CD4-positive, alpha-beta memory T cell (primary cell): ENCODE data around the gene ARAP2. TPM values are rescaled to one million over a fixed set of nuclear protein-coding genes. Genes with fewer than 3 reads are reported as not detected.
A peak's percentile ranks its signal among the peaks of the same experiment; 100 is the strongest.

ENCODE experiments used
- CTCF ChIA-PET: fragments of 350-600 bp; sonication (Branson Sonifier 250); formaldehyde crosslinking; loops from one replicate; lab custom pipeline; 2021; ENCODE audit warnings: inconsistent platforms; ENCODE audit not compliant: partially characterized antibody; lab: Charles Lee
- POLR2A ChIA-PET: fragments of 350-600 bp; sonication (Branson Sonifier 250); formaldehyde crosslinking; loops from one replicate; lab custom pipeline; 2021; ENCODE audit not compliant: partially characterized antibody; lab: Charles Lee
- DNase-seq, 5 donors: peaks; one replicate each; pipeline versions ENCODE4 v3.0.0 to v3.0.0-alpha.2; 2020 to 2022; ENCODE audit warnings: mixed read lengths in 1 of 5
- H3K27ac ChIP-seq: one replicate; pipeline ENCODE4 v1.7.0; 2013; ENCODE audit warnings: low read depth, low read length
- H3K27me3 ChIP-seq: 2 replicates; pipeline ENCODE4 v1.7.0; 2013; ENCODE audit warnings: mild to moderate bottlenecking, low read length, moderate library complexity; ENCODE audit not compliant: insufficient read depth
- H3K36me3 ChIP-seq: 2 replicates; pipeline ENCODE4 v1.7.0; 2013; ENCODE audit warnings: mild to moderate bottlenecking, low read length, moderate library complexity; ENCODE audit not compliant: insufficient read depth
- H3K4me1 ChIP-seq: 2 replicates; pipeline ENCODE4 v1.7.0; 2013; ENCODE audit warnings: mild to moderate bottlenecking, low read length, moderate library complexity; ENCODE audit not compliant: insufficient read depth
- H3K4me3 ChIP-seq, 2 donors: one replicate each; pipeline ENCODE4 v1.7.0; 2013; ENCODE audit warnings: low read length in 2 of 2, mild to moderate bottlenecking in 1 of 2
- H3K9me3 ChIP-seq, 2 donors: one replicate each; pipeline ENCODE4 v1.7.0; 2013; ENCODE audit warnings: low read length in 2 of 2, control low read depth in 1 of 2; ENCODE audit not compliant: control insufficient read depth in 1 of 2
- H3K27ac Mint-ChIP-seq, 7 donors: one replicate each; pipeline ENCODE4 v1.8.0; 2020 to 2021; ENCODE audit warnings: mixed read lengths in 7 of 7, mild to moderate bottlenecking in 6 of 7, inconsistent platforms in 3 of 7, moderate library complexity in 3 of 7
- H3K27me3 Mint-ChIP-seq, 2 donors: one replicate each; pipeline ENCODE4 v1.8.0; 2020 to 2021; ENCODE audit warnings: mixed read lengths in 2 of 2
- H3K36me3 Mint-ChIP-seq, 2 donors: one replicate each; pipeline ENCODE4 v1.8.0; 2020 to 2021; ENCODE audit warnings: mixed read lengths in 2 of 2, inconsistent platforms in 1 of 2, mild to moderate bottlenecking in 1 of 2
- H3K4me1 Mint-ChIP-seq, 4 donors: one replicate each; pipeline ENCODE4 v1.8.0; 2020 to 2021; ENCODE audit warnings: mixed read lengths in 4 of 4, mild to moderate bottlenecking in 1 of 4
- H3K4me3 Mint-ChIP-seq, 8 donors: one replicate each; pipeline ENCODE4 v1.8.0; 2020 to 2021; ENCODE audit warnings: mixed read lengths in 8 of 8, mild to moderate bottlenecking in 7 of 8, moderate library complexity in 6 of 8, inconsistent platforms in 3 of 8
- H3K9me3 Mint-ChIP-seq, 8 donors: one replicate each; pipeline ENCODE4 v1.8.0; 2020 to 2021; ENCODE audit warnings: mixed read lengths in 8 of 8, mild to moderate bottlenecking in 5 of 8, inconsistent platforms in 3 of 8, moderate library complexity in 1 of 8
- intact Hi-C: fragments of 100-400 bp; cut with micrococcal nuclease; formaldehyde crosslinking; loops from one replicate; pipeline ENCODE4 v1.15.1; 2023
- polyA plus RNA-seq, 2 donors: library from polyadenylated mRNA; unstranded; fragments of 300-500 nt; fragmentation: Illumina TruSeq; gene quantifications; one replicate each; pipeline ENCODE4 v1.2.3, GENCODE V29; 2021
- total RNA-seq, 2 experiments: library from RNA; stranded (reverse); gene quantifications; one replicate each; pipeline ENCODE4 v1.2.3, GENCODE V29; 2021

ARAP2 gene
- total and polyA plus RNA-seq, 4 experiments from 2014 or later = 19.7 to 97.4 (median 59.3) TPM

- POLR2A ChIA-PET = interaction anchor here (1.0 to 1.9 kb wide), 3 partner anchors 11 to 22 kb away, joined by 3 to 9 read pairs (median 4); partner anchors contain the start of gene ARAP2
- intact Hi-C loops = no loop called here
Measured at GRCh38 chr4:36264207-36264826, 20.0 kb upstream of the ARAP2 start.

GRCh38 chr4:36260731-36261130 lies 16.4 kb upstream of the ARAP2 start:
- H3K9me3 ChIP-seq = no peaks in the 10 kb centered on the region
- no peaks in the 10 kb centered on the region for H3K27me3 ChIP-seq
- H3K36me3 ChIP-seq = no peaks in the 10 kb centered on the region
- Mint-ChIP-seq H3K27ac (no peak overlapping the region), H3K4me3 (no peak overlapping the region), H3K4me1 (peaks cover 10 to 24% (median 18%) of the 10 kb centered on the region in 4 donors), H3K36me3 (no peaks in the 10 kb centered on the region), H3K9me3 (peaks cover 0 to 2% (median 0%) of the 10 kb centered on the region in 8 donors), H3K27me3 (no peaks in the 10 kb centered on the region)
- CTCF ChIA-PET = no interaction called here
- peaks cover 12% of the 10 kb centered on the region for H3K4me1 ChIP-seq
- POLR2A ChIA-PET = interaction anchor here (1.3 to 6.8 kb wide), 3 partner anchors 7 to 18 kb away, joined by 3 to 43 read pairs (median 9); partner anchors contain the start of gene ARAP2
- no peak for DNase-seq
- H3K27ac ChIP-seq = no peak overlapping the region
- intact Hi-C loops = no loop called here
- no peak overlapping the region for H3K4me3 ChIP-seq

More at GRCh38 chr4:36264207-36264826, 20.0 kb upstream of the ARAP2 start:
- no peaks in the 10 kb centered on the region for H3K36me3 ChIP-seq
- no peaks in the 10 kb centered on the region for H3K27me3 ChIP-seq
- H3K27ac Mint-ChIP-seq = peak overlapping the region in 1 of 7 donors; percentile 7
- H3K9me3 ChIP-seq = no peaks in the 10 kb centered on the region
- H3K4me3 Mint-ChIP-seq = no peak overlapping the region
- peaks cover 21% of the 10 kb centered on the region for H3K4me1 ChIP-seq
- peaks cover 0 to 2% (median 0%) of the 10 kb centered on the region in 8 donors for H3K9me3 Mint-ChIP-seq
- H3K36me3 Mint-ChIP-seq = no peaks in the 10 kb centered on the region
- H3K27ac ChIP-seq = no peak overlapping the region
- CTCF ChIA-PET = no interaction called here
- H3K4me1 Mint-ChIP-seq = peaks cover 15 to 32% (median 25%) of the 10 kb centered on the region in 4 donors
- H3K4me3 ChIP-seq = no peak overlapping the region
- H3K27me3 Mint-ChIP-seq = no peaks in the 10 kb centered on the region
- no peak for DNase-seq

- Mint-ChIP-seq H3K4me1 (peaks cover 35 to 54% (median 40%) of the 10 kb centered on the region in 4 donors), H3K36me3 (no peaks in the 10 kb centered on the region), H3K9me3 (peaks cover 0 to 2% (median 0%) of the 10 kb centered on the region in 8 donors), H3K4me3 (peak overlapping the region; percentile 12 to 81 (median 76)), H3K27me3 (no peaks in the 10 kb centered on the region), H3K27ac (peak overlapping the region; percentile 54 to 96 (median 92))
- no peaks in the 10 kb centered on the region for H3K9me3 ChIP-seq
- H3K36me3 ChIP-seq = no peaks in the 10 kb centered on the region
- H3K4me1 ChIP-seq = peaks cover 48% of the 10 kb centered on the region
- ChIA-PET POLR2A (interaction anchor here (1.0 to 12.4 kb wide), 5 partner anchors 13 to 41 kb away, joined by 3 to 101 read pairs (median 3); partner anchors contain the start of genes ARAP2 and DTHD1), CTCF (interaction anchor here (1.0 to 5.2 kb wide), 3 partner anchors 13 to 144 kb away, joined by 3 to 69 read pairs (median 4); partner anchors contain the start of gene ARAP2)
- intact Hi-C loops = no loop called here
- peak overlapping the region; percentile 42 for H3K27ac ChIP-seq
- no peak for DNase-seq
- no peaks in the 10 kb centered on the region for H3K27me3 ChIP-seq
- peak overlapping the region in 1 of 2 donors; percentile 30 for H3K4me3 ChIP-seq
Measured at GRCh38 chr4:36256398-36256891, 12.1 kb upstream of the ARAP2 start.

- Mint-ChIP-seq H3K36me3 (no peaks in the 10 kb centered on the region), H3K27me3 (no peaks in the 10 kb centered on the region), H3K4me1 (peaks cover 35 to 55% (median 40%) of the 10 kb centered on the region in 4 donors), H3K4me3 (peak overlapping the region; percentile 71 to 88 (median 80)), H3K9me3 (no peaks in the 10 kb centered on the region), H3K27ac (peak overlapping the region; percentile 83 to 96 (median 92))
- H3K4me1 ChIP-seq = peaks cover 48% of the 10 kb centered on the region
- no peak overlapping the region for H3K4me3 ChIP-seq
- H3K9me3 ChIP-seq = no peaks in the 10 kb centered on the region
- peak overlapping the region; percentile 27 for H3K27ac ChIP-seq
- ChIA-PET CTCF (interaction anchor here (1.3 to 5.2 kb wide), 5 partner anchors 12 to 94 kb away, joined by 3 to 69 read pairs (median 5); partner anchors contain the start of gene ARAP2), POLR2A (interaction anchor here (0.8 to 12.4 kb wide), 10 partner anchors 11 to 139 kb away, joined by 3 to 137 read pairs (median 6); partner anchors contain the start of genes ARAP2 and DTHD1)
- DNase-seq = peak; percentile 83 to 91 (median 89)
- no peaks in the 10 kb centered on the region for H3K27me3 ChIP-seq
- no peaks in the 10 kb centered on the region for H3K36me3 ChIP-seq
- intact Hi-C loops = loop anchor here (1.0 to 2.0 kb wide), 6 partner anchors 11 to 139 kb away; partner anchors contain the start of gene ARAP2
Measured at GRCh38 chr4:36255577-36255976, 11.3 kb upstream of the ARAP2 start.

GRCh38 chr4:36254371-36254770 lies 10.1 kb upstream of the ARAP2 start:
- no peak for DNase-seq
- Histone ChIP-seq H3K27ac (no peak overlapping the region), H3K4me3 (no peak overlapping the region), H3K9me3 (no peaks in the 10 kb centered on the region), H3K36me3 (no peaks in the 10 kb centered on the region), H3K27me3 (no peaks in the 10 kb centered on the region), H3K4me1 (peaks cover 49% of the 10 kb centered on the region)
- Mint-ChIP-seq H3K9me3 (no peaks in the 10 kb centered on the region), H3K36me3 (no peaks in the 10 kb centered on the region), H3K4me3 (peak overlapping the region in 5 of 8 donors; percentile 1 to 63 (median 41)), H3K27me3 (no peaks in the 10 kb centered on the region), H3K27ac (peak overlapping the region; percentile 77 to 94 (median 84)), H3K4me1 (peaks cover 36 to 60% (median 44%) of the 10 kb centered on the region in 4 donors)
- POLR2A ChIA-PET = interaction anchor here (0.6 to 12.4 kb wide), 5 partner anchors 10 to 141 kb away, joined by 3 to 137 read pairs (median 10); partner anchors contain the start of genes ARAP2 and DTHD1
- intact Hi-C loops = loop anchor here (2.0 kb wide), 2 partner anchors 14 to 68 kb away; no protein-coding TSS in a partner anchor
- CTCF ChIA-PET = interaction anchor here (0.7 to 5.2 kb wide), 6 partner anchors 11 to 145 kb away, joined by 3 to 69 read pairs (median 10); partner anchors contain the start of gene ARAP2

GRCh38 chr4:36251983-36252382 lies 7.7 kb upstream of the ARAP2 start:
- no peaks in the 10 kb centered on the region for H3K27me3 Mint-ChIP-seq
- no peaks in the 10 kb centered on the region for H3K36me3 ChIP-seq
- no peaks in the 10 kb centered on the region for H3K36me3 Mint-ChIP-seq
- peak overlapping the region in 2 of 7 donors; percentile 56 to 87 for H3K27ac Mint-ChIP-seq
- H3K4me3 Mint-ChIP-seq = peak overlapping the region in 1 of 8 donors; percentile 21
- peaks cover 38 to 62% (median 46%) of the 10 kb centered on the region in 4 donors for H3K4me1 Mint-ChIP-seq
- ChIA-PET CTCF (interaction anchor here (1.1 to 5.2 kb wide), 4 partner anchors 8 to 148 kb away, joined by 3 to 69 read pairs (median 20); partner anchors contain the start of gene ARAP2), POLR2A (interaction anchor here (0.8 to 12.4 kb wide), 4 partner anchors 8 to 134 kb away, joined by 3 to 137 read pairs (median 53); partner anchors contain the start of genes ARAP2 and DTHD1)
- no peak overlapping the region for H3K27ac ChIP-seq
- no peak overlapping the region for H3K4me3 ChIP-seq
- H3K4me1 ChIP-seq = peaks cover 54% of the 10 kb centered on the region
- H3K27me3 ChIP-seq = no peaks in the 10 kb centered on the region
- intact Hi-C loops = no loop called here
- no peaks in the 10 kb centered on the region for H3K9me3 Mint-ChIP-seq
- H3K9me3 ChIP-seq = no peaks in the 10 kb centered on the region
- no peak for DNase-seq
